Hippocampal formation (tissue), 2 donors: ENCODE results near the gene SGIP1.
A peak's percentile ranks its signal among the peaks of the same experiment; 100 is the strongest.
"Not testable (repeated sequence)": the region's sequence is repeated elsewhere in the genome, so short reads cannot be mapped to it uniquely, and the experiment has no call there.

ENCODE experiments used
- DNase-seq, 2 donors: peaks; one replicate each; lab custom pipeline; 2025; lab: John Stamatoyannopoulos, UW

Gene SGIP1

GRCh38 chr1:66681686-66682085 is 147.7 kb downstream of the SGIP1 start:
- no peak for DNase-seq

DNA sequence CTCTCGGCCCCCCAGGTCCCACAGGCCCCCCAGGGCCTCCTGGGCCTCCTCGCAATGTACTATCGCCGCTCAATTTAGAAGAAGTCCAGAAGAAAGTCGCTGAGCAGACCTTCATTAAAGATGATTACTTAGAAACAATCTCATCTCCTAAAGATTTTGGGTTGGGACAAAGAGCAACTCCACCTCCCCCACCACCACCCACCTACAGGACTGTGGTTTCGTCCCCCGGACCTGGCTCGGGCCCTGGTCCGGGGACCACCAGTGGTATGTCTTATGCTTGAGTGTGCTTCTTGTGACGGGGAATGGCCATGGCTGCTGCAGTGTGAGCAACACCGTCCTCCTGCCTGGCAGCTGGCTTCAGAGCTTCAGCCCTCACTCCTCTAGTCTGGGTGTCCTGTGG is 148.2 kb downstream of the SGIP1 start:
- DNase-seq: no peak

DNA sequence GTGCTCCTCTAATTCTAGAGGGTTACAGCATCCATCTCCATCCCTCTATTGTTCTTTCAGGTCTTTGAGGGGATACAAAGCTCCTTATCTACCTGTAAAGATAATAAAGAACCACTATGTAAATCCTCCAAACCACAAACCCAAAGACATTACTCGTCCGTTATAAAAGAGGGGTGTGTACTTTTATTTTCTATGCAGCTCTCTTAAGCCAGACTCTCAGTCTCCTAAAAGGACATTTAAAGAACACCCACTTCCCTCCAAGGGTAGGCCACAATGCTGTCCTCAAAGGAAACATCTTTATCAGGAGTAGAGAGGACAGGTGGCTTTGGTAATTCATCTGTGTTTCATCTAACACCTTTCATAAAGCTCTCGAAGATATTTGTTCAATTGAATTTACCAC is 150.4 kb downstream of the SGIP1 start:
- no peak for DNase-seq

DNA sequence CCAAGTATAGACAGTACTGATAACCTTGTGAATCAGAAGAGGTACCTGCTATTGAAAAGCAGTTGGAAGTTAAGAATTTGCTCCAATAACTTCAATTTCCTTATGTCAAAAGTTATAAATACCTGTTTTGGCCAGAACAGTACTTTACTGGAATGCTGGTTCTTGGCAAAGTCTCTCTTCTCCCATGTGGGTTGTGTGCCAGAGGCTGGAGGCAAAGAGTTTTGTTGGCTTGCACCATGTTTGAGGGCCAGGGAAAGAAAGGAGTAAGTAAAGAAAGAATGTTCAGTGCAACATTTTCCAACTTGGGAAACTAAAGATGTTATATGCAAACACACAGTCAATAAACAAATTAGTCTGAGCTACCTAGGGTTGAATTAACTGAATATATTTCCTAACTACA is 151.3 kb downstream of the SGIP1 start:
- DNase-seq: no peak

GRCh38 chr1:66685670-66686069 is 151.7 kb downstream of the SGIP1 start:
- no peak for DNase-seq

DNA sequence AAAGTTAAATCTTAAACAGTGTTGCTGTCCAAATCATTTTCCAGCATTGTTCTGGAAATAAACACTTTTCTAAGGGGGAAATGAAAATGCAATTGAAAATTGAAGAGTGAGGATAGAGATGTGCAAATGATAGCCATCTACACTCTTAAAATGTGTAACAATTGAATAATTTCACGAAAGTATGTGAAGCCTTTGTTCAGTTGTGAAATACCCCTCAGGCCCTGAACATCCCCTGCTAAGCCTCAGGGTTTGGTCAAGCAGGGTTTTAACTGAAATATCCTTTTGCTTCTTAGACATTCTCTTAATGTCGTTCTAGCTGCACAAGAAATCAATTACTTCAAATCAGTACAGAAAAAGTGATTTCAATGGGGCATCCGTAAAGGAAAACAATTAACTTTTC is 152.5 kb downstream of the SGIP1 start:
- DNase-seq: no peak

GRCh38 chr1:66687358-66687757 is 153.4 kb downstream of the SGIP1 start:
- DNase-seq: no peak

GRCh38 chr1:66690666-66691381 is 156.9 kb downstream of the SGIP1 start:
- no peak for DNase-seq

- no peak for DNase-seq
Observed at GRCh38 chr1:66692681-66693080, 158.7 kb downstream of the SGIP1 start.

- DNase-seq: no peak
Observed at GRCh38 chr1:66693856-66694255, 159.9 kb downstream of the SGIP1 start.

GRCh38 chr1:66695116-66695515 is 161.2 kb downstream of the SGIP1 start:
- no peak for DNase-seq

GRCh38 chr1:66696771-66697170 is 162.8 kb downstream of the SGIP1 start:
- DNase-seq: no peak

DNA sequence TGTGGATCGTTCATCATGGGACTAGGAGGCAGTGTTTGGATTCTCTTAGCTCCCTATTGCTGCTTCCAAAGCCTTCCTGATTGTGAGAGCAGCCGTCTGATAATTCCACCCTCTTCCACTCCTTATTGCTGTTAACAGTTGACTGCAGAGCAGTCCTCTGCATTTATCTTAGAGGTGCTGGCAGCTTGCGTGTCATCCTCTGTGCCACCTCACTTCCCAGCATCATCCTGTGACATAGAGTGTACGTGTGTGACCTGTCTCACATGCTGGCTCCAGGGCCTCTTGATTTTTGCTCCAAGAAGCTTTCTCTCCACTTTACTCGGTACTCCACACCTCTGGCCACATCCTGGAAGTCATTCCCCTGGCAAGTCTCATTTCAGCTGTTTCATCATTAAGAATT is 165.3 kb downstream of the SGIP1 start:
- DNase-seq: no peak

- no peak for DNase-seq
Observed at GRCh38 chr1:66704177-66704875, 170.4 kb downstream of the SGIP1 start.

DNA sequence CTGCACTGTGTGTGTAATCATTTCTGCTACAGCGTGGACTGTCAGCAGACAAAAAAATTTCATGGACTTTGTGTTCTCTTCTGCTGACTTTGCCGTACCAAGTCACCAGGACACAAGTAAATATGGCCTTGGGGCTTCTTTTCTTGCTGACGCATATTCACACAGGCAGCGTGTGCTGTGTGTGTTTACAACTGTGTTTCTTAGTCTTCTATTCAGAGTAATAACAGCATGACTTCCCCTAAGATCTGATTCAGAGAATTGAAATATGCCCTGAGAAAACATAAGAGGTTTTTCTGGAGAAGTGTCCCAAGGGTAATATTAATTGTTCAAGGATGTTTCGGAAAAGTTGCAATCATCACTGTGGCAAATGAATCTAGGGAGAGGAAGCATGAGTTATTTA is 171.2 kb downstream of the SGIP1 start:
- DNase-seq: no peak

- DNase-seq: no peak
Observed at GRCh38 chr1:66711420-66711819, 177.5 kb downstream of the SGIP1 start.

GRCh38 chr1:66712839-66713238 is 178.9 kb downstream of the SGIP1 start:
- no peak for DNase-seq

GRCh38 chr1:66723985-66724384 is 190.0 kb downstream of the SGIP1 start:
- DNase-seq: no peak

DNA sequence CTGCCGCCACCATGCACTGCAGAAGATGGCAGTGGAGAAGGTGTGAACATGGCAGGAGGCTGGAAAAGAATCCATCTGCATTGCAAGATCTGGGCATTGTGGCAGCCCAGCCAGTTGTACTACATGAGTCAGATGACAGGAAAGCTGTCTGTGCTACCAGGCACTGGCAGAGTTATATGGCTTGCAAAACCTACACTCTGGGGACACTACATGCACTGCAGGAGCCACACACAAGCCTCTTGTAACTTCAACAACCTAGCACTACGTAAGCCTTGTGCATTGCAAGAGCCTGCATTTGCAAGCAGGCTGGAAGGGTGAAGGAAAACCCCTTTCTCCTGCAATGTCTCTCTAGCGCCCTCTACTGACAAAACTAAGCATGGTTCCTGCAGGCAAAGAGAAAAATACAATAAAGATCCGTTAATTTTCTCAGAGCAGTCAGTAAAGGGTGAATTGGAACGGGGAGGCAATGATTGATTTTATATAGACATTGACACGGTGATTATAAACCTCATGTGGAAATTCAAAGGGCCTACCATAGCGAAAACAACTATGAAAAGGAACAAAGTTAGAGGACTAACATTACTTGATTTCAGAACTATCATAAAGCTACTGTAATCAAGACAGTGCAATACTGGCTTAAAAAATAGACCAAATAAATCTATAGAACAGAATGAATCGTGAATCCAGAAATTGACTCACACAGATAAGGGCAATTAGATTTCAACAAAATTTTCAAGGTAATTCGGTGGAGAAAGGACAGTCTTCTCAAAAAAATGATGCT is 192.1 kb downstream of the SGIP1 start:
- peak; percentile 13 to 15 for DNase-seq

DNA sequence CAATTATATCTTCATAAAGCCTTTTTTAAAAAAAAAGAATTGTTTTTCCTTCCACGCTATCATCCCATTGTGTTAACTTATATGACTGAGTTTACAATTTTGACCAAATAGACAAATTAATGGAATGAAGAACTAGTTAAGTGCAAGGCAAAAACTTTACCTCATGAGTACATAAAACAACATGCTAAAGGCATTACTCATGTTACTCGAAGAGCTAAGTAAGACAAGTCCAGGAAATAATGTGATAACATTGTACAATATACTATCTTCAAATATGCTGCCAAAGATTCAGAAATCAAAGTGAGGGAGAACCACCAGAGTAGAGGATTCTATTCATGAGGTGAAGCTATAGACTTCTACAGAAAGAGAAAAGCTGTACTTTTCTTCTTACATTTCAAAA is 194.1 kb downstream of the SGIP1 start:
- DNase-seq: no peak

GRCh38 chr1:66728716-66729115 is 194.8 kb downstream of the SGIP1 start:
- not testable (repeated sequence) for DNase-seq

GRCh38 chr1:66729119-66729518 is 195.2 kb downstream of the SGIP1 start:
- DNase-seq: no peak

GRCh38 chr1:66729523-66729922 is 195.6 kb downstream of the SGIP1 start:
- no peak for DNase-seq
